Middle frontal gyrus (tissue), 1 donor: ENCODE measurements around the gene AGAP6.
"Not testable (repeated sequence)": the region's sequence is repeated elsewhere in the genome, so short reads cannot be mapped to it uniquely, and the experiment has no call there.

ENCODE experiments used
- DNase-seq: peaks from one replicate; pipeline ENCODE4 v3.0.0-alpha.2; 2015; ENCODE audit warnings: low spot score; ENCODE audit errors: extremely low spot score

AGAP6 gene

DNA sequence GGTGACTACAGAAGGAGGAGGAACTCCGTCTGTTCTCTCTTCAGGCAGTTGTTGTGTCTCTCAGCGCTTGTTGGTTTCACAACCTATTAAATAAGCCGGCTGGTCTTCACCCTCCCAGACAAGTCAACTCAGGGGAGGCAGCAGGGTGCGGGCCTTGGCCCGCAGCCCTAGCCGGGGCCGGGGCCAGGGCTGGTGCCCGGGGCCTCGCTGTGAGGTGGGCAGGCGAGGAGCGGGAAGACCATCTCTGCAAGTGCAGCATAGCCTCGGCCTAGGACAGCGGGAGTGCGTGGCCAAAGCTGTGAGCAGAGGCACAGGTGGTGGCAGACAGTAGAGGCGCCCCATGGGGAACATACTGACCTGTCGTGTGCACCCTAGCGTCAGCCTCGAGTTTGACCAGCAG lies at the start of gene AGAP6:
TSS of gene AGAP6 (plus strand) at position 31 of the 400 bp plus-strand sequence. CDS start at position 341, 310 bp downstream.
- DNase-seq, result not testable (repeated sequence)

DNA sequence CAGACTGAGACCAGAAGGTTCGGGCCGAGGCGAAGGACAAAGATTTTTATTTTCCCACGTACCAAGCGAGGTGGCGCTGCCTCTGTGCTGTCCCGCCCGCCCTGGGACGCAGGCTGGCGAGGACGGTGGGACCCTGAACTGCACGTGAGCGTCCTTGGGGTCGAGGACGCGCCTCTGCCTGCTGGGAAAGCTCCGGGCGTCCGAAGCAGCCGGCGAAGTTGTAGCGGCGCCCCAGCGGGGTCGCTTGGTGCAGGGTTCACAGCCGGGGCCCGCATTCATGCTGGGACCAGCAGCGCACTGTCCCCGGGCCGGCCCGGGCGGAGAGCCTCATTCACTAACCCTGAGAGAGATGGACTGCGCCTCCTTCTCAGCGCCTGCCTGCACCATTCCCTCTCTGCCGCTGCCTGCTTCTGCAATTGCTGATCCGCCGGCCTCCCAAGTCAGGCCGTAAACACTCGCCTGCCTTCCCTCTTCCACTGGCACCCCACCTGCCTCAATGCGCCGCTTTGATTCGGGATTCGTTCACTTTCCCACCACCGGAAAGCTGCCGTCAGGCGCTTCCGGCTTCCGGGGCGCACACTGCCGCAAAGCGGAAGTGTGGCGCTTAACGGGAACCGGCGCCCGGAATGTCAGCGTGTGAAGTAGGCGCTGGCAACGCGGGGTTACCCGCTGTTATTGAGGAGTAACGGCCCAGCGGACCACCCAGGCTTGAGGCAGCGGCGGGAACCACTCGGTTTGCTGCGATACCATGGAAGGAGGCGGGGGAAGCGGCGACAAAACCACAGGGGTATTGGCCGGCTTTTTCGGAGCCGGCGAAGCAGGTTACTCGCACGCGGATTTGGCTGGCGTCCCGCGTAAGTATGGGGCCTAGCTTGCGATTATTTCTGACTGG lies 46.5 kb upstream of the AGAP6 start, which contains the start of the genes PARG and TIMM23B:
TSS of gene PARG (minus strand) at position 581 of the 892 bp plus-strand sequence. CDS start at position 279, 302 bp downstream.
TSS of gene TIMM23B (plus strand) at position 607 of the 892 bp plus-strand sequence. CDS start at position 749, 142 bp downstream.
- peak; percentile 76 for DNase-seq

GRCh38 chr10:49942339-49942705 lies 45.9 kb upstream of the AGAP6 start:
- not testable (repeated sequence) for DNase-seq

DNA sequence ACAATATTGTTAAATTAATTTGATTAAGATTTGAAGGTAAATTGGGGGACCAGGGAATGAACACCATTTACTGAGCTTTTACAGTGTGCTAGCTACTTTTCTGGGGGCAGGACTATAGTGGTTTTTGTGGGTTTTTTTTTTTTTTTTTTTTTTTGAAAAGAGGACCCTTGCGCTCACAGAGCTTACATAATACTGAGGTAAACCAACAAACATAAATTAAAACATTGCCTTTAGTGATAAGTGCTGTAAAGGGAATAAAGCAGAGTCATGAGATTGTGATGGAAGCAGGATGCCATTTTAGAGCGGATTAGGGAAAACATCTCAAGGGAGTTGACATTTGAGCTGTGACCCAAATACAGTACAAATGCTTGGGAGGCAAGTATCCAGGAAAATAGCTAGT lies 44.6 kb upstream of the AGAP6 start:
- not testable (repeated sequence) for DNase-seq

- DNase-seq, result not testable (repeated sequence)
Measured at GRCh38 chr10:49948142-49948541, 40.1 kb upstream of the AGAP6 start.

DNA sequence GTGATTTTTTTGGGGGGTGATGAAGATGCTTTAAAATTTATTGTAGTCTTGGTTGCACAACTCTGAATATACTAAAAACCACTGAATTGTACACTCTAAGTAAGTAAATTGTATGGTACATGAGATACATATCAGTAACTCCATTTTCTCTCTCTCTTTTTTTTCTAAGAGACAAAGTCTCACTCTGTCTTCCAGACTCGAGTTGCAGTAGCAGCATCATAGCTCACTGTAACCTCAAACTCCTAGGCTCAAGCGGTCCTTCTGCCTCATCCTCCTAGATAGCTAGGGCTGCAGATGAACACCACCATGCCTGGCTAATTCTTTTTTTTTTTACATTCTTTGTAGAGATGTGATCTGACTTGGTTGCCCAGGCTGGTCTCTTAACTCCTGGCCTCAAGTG lies 39.5 kb upstream of the AGAP6 start:
- DNase-seq, result not testable (repeated sequence)

GRCh38 chr10:49952006-49952405 lies 36.2 kb upstream of the AGAP6 start:
- not testable (repeated sequence) for DNase-seq

DNA sequence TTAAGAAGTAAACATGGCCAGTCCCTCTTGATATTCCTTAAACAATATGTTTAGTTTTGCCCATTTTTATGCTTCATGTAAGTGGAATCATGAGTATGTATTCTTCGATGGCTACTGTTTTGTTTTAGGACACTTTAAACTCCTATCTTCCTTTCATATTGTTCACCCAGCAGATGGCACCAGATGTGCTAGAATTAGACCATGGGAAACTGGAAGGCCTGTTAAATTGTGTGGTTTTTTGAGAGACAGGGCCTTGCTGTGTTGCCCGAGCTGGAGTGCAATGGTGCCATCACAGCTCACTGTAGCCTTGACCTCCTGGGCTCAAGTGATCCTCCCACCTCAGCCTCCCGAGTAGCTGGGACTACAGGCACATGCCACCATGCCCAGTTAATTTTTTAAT lies 35.1 kb upstream of the AGAP6 start:
- DNase-seq, result not testable (repeated sequence)

DNA sequence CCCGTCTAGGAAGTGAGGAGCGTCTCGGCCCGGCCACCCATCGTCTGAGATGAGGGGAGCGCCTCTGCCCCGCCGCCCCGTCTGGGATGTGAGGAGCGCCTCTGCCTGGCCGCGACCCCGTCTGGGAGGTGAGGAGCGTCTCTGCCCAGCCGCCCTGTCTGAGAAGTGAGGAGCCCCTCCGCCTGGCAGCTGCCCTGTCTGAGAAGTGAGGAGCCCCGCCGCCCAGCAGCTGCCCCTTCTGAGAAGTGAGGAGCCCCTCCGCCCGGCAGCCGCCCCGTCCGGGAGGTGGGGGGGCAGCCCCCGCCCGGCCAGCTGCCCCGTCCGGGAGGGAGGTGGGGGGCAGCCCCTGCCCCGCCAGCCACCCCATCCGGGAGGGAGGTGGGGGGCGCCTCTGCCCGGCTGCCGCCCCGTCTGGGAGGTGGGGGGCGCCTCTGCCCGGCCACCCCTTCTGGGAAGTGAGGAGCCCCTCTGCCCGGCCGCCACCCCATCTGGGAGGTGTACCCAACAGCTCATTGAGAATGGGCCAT lies 17.8 kb upstream of the AGAP6 start:
- not testable (repeated sequence) for DNase-seq

DNA sequence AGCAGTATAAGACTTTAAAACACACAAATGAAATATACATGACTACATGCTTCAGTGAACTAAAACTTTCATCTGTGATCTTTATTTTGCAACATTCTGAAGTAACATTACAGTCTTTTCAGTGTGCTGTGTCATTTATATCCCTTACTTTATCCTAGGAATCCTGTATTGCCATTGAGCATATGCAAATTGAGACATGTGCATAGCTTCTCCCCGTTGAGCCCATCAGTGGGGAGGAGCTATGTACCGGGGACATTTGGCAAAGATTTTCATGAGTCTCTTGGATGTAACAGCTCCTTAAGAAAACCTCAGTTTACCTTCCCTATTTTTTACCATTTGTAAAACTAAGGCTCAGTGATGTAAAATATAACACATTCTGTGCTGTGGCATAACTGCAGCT lies 16.7 kb upstream of the AGAP6 start:
- DNase-seq, result not testable (repeated sequence)

DNA sequence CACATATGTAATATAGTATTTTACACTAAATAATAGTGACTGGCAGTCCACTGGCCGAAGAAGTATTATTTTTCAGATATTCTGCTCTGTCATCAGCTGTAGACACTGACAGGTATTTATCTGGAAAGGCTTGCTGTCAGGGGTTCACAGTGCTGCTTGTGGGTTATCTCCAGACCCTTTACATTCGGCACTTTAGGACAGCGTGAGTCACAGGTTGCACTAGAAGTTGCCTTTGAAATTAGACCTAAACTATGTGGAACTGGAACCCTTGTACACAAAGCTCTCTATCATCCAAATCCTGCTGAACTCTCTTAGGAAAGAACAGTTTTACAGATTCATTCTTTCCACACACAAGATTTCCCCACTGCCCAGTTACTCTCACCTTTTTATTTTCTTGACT lies 16.1 kb upstream of the AGAP6 start:
- DNase-seq, result not testable (repeated sequence)

GRCh38 chr10:49977756-49978155 lies 10.4 kb upstream of the AGAP6 start:
- DNase-seq, result not testable (repeated sequence)

DNA sequence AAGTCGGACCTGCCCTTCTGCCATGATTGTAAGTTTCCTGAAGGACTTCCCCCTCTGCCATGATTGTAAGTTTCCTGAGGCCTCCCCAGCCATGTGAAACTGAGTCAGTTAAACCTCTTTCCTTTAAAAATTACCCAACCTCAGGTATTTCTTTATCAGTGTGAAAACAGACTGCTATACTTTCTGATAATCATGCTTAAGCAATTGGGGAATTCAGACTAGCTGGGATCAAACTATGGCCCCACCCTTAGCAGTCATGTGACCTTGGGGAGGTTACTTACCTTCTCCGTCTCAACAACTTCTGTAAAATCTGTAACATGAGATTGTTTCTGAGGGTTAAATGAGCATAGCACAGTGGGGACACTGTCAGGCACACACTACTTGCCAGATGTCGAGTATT lies 999 bp upstream of the AGAP6 start:
- DNase-seq, result not testable (repeated sequence)

GRCh38 chr10:49995321-49995720 lies 7.1 kb downstream of the AGAP6 start:
- not testable (repeated sequence) for DNase-seq

DNA sequence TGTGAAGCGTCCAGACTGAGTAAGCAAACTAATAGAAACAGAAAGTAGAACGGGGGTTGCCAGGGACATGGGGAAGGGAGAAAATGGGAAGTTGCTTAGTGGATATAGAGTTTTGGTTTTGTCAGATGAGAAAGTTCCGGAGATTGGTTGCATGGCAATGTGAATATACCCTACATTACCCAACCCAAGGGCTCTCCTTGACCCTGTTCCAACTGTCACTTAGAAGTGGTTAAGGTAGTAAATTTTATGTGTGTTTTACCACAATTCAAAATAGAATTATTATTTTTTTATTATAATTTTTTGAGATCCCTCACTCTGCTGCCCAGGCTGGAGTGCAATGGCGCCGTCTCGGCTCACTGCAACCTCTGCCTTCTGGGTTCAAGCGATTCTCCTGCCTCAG lies 25.8 kb downstream of the AGAP6 start:
- DNase-seq, result not testable (repeated sequence)

- not testable (repeated sequence) for DNase-seq
Measured at GRCh38 chr10:50015596-50016220, 27.5 kb downstream of the AGAP6 start.

DNA sequence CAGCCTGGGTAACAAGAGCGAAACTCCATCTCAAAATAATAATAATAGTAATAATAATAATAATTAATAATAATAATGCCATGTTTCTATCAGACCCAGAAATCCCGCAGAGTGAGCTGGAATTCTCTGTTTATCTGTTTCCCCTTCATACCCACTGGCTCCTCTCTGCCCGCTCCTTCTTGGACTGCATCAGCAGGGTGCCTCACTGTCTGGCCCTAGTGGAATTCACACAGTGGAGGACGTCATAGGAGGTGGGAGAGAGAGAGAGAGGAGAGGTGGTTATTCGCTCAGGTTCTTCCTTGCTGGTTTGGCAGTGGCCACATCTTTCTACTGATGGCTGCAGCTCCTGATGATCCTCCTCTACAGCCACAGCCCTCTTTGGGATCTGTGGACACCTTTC lies 28.7 kb downstream of the AGAP6 start:
- not testable (repeated sequence) for DNase-seq

- not testable (repeated sequence) for DNase-seq
Measured at GRCh38 chr10:50017646-50018045, 29.4 kb downstream of the AGAP6 start.

GRCh38 chr10:50019279-50019678 lies 31.1 kb downstream of the AGAP6 start:
- DNase-seq, result not testable (repeated sequence)

DNA sequence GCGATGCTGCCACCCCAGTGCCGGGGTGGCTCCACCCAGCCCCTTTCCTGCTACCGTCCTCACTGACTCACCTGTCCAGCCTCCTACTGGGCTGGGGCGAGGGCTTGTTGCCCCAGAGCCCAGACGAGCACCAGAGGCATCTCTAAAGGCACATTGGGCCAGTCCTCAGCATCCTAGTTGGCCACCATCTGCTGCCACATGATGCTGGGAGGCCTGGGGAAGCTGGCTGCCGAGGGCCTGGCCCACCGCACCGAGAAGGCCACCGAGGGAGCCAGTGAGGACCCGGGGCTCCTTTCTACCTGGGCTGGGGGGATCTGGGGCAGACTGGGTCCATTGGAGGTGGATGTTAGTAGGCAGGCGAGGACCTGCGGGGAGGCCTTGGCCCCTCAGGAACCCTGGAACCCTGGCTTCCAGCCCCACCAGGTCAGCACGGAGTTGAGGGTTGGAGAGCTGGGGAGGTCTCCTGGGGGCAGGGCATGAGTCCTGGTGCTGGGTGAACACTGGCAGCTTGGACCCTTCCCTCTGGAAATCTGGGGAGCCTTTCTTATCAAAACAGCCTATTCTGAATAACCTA lies 32.3 kb downstream of the AGAP6 start:
- DNase-seq, result not testable (repeated sequence)

GRCh38 chr10:50021646-50022045 lies 33.4 kb downstream of the AGAP6 start:
- no peak for DNase-seq
